ENCODE data around the gene FIGN.

DNA sequence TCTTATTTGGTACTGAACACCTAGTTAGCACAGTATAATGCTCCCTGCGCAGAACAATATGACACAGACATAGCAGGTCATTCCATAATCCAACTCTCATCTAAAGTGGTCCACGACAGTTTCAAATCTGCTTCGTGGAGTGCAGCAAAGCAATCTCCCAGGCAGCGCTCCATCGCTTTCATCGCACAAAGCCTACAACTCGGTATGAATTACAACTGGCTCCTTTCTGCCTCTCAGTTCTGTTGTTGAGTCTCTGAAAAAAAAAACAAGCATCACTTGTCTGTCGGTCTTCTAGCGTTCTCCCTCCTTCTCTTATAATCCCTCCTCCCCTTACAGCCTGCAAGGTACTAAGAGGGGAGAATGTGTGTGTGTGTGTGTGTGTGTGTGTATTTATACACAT is 123.5 kb downstream of the FIGN start:
- TF ChIP-seq, protein P1, sequence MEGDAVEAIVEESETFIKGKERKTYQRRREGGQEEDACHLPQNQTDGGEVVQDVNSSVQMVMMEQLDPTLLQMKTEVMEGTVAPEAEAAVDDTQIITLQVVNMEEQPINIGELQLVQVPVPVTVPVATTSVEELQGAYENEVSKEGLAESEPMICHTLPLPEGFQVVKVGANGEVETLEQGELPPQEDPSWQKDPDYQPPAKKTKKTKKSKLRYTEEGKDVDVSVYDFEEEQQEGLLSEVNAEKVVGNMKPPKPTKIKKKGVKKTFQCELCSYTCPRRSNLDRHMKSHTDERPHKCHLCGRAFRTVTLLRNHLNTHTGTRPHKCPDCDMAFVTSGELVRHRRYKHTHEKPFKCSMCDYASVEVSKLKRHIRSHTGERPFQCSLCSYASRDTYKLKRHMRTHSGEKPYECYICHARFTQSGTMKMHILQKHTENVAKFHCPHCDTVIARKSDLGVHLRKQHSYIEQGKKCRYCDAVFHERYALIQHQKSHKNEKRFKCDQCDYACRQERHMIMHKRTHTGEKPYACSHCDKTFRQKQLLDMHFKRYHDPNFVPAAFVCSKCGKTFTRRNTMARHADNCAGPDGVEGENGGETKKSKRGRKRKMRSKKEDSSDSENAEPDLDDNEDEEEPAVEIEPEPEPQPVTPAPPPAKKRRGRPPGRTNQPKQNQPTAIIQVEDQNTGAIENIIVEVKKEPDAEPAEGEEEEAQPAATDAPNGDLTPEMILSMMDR (conservative IDR thresholded peaks at IDR 0.05 in 1 of 2, IDR thresholded peaks at IDR 0.05 in 1 of 2; ENCODE audit: low read depth in 1 of 2, low read length in 2 of 2): no peak
- TF ChIP-seq EZH2 (IDR thresholded peaks at IDR 0.05; ENCODE audit: low read length, missing control alignments): no peak

All from fibroblast of lung (primary cell).